Tibial nerve (tissue), 4 donors: ENCODE measurements around the gene SDE2. TPM values are rescaled to one million over a fixed set of nuclear protein-coding genes. Genes with fewer than 3 reads are reported as not detected.
"Not testable (repeated sequence)": the region's sequence is repeated elsewhere in the genome, so short reads cannot be mapped to it uniquely, and the experiment has no call there.

Experiments
- DNase-seq, 2 donors: peaks; one replicate each; pipeline ENCODE4 v3.0.0-alpha.2; 2019; ENCODE audit warnings: low spot score in 2 of 2
- H3K27ac ChIP-seq, 4 donors: fragments of 200-600 bp; sonication (generic) in 3 of 4; one replicate each; pipeline ENCODE4 v1.5.1; 2017 to 2019; ENCODE audit warnings: mild to moderate bottlenecking in 1 of 4
- H3K27me3 ChIP-seq, 2 donors: fragments of 200-600 bp; sonication (generic) in 1 of 2; one replicate each; pipeline versions ENCODE4 v1.5.1 to v1.6.0; 2017 to 2019
- H3K36me3 ChIP-seq, 3 donors: fragments of 200-600 bp; sonication (generic); one replicate each; pipeline ENCODE4 v1.5.1; 2018 to 2019
- H3K4me1 ChIP-seq, 4 donors: fragments of 200-600 bp; sonication (generic) in 3 of 4; one replicate each; pipeline ENCODE4 v1.5.1; 2017 to 2019
- H3K4me3 ChIP-seq, 4 donors: fragments of 200-600 bp; sonication (generic) in 3 of 4; one replicate each; pipeline ENCODE4 v1.5.1; 2017 to 2019; ENCODE audit warnings: mild to moderate bottlenecking in 1 of 4, moderate library complexity in 1 of 4
- H3K9me3 ChIP-seq, 4 donors: fragments of 200-600 bp; sonication (generic) in 3 of 4; one replicate each; pipeline ENCODE4 v1.5.1; 2017 to 2019
- CTCF ChIP-seq, 5 experiments: fragments of 200-600 bp in 3 of 5; fragments of 450-650 bp in 2 of 5; sonication (generic) in 3 of 5; IDR thresholded peaks; one replicate each; pipeline ENCODE4 v1.5.1; 2016 to 2019; ENCODE audit warnings: antibody characterized with exemption in 5 of 5, mild to moderate bottlenecking in 3 of 5, moderate library complexity in 2 of 5
- EP300 ChIP-seq, 2 donors: sonication (generic); formaldehyde crosslinking; IDR thresholded peaks; one replicate each; pipeline ENCODE4 v1.6.1; 2017; ENCODE audit warnings: antibody characterized with exemption in 2 of 2, mild to moderate bottlenecking in 1 of 2
- POLR2A ChIP-seq, 2 donors: fragments of 450-650 bp; IDR thresholded peaks; one replicate each; pipeline ENCODE4 v1.6.1; 2017; ENCODE audit warnings: antibody characterized with exemption in 2 of 2, mild to moderate bottlenecking in 2 of 2, moderate library complexity in 2 of 2
- WGBS, 2 donors: methylation state at CpG; one replicate each; pipeline ENCODE4 v1.1.5; 2018; 5-methylcytosine and 5-hydroxymethylcytosine counted together
- total RNA-seq, 4 donors: library from RNA; depleted of rRNA; stranded (reverse); fragments of >200 nt; gene quantifications; one replicate each; pipeline ENCODE4 v1.1.0, GENCODE V29; 2016

SDE2 gene
- total RNA-seq, 4 donors from 2014 or later = 15.0 to 27.5 (median 23.7) TPM

- no peaks in the 10 kb centered on the region for H3K27me3 ChIP-seq
- peaks cover 0 to 2% (median 0%) of the 10 kb centered on the region in 4 donors for H3K4me1 ChIP-seq
- no peak for DNase-seq
- no peak overlapping the region for H3K4me3 ChIP-seq
- 76 to 81% methylated on average over 5 of the region's 5 CpGs for WGBS, 2 donors
- no peak overlapping the region for H3K27ac ChIP-seq
- no peaks in the 10 kb centered on the region for H3K9me3 ChIP-seq
- H3K36me3 ChIP-seq = peaks cover 0 to 13% (median 0%) of the 10 kb centered on the region in 3 donors
- TF ChIP-seq CTCF (IDR thresholded peaks at IDR 0.05) (no peak), EP300 (IDR thresholded peaks at IDR 0.05) (no peak), POLR2A (IDR thresholded peaks at IDR 0.05) (no peak)
Observed at GRCh38 chr1:225973158-225973557, 26.0 kb downstream of the SDE2 start.

- TF ChIP-seq CTCF (IDR thresholded peaks at IDR 0.05) (no peak), EP300 (IDR thresholded peaks at IDR 0.05) (no peak), POLR2A (IDR thresholded peaks at IDR 0.05) (no peak)
- no peak for DNase-seq
- Histone ChIP-seq H3K4me3 (no peak overlapping the region), H3K27me3 (no peaks in the 10 kb centered on the region), H3K9me3 (no peaks in the 10 kb centered on the region), H3K27ac (no peak overlapping the region), H3K36me3 (peaks cover 0 to 6% (median 0%) of the 10 kb centered on the region in 3 donors), H3K4me1 (peaks cover 0 to 2% (median 0%) of the 10 kb centered on the region in 4 donors)
- WGBS, 2 donors = 95% methylated on average over 15 of the region's 15 CpGs
Observed at GRCh38 chr1:225972344-225973152, 26.6 kb downstream of the SDE2 start.

- not testable (repeated sequence) for H3K4me1 ChIP-seq, H3K27ac ChIP-seq, H3K27me3 ChIP-seq, H3K4me3 ChIP-seq, H3K36me3 ChIP-seq, DNase-seq, H3K9me3 ChIP-seq
- WGBS, 2 donors = 90 to 91% methylated on average over 16 of the region's 16 CpGs
Observed at GRCh38 chr1:225970592-225971157, 28.5 kb downstream of the SDE2 start.

GRCh38 chr1:225969751-225970150, 29.4 kb downstream of the SDE2 start:
- not testable (repeated sequence) for H3K4me1 ChIP-seq, H3K27ac ChIP-seq, H3K36me3 ChIP-seq, H3K27me3 ChIP-seq, H3K9me3 ChIP-seq, DNase-seq, H3K4me3 ChIP-seq
- 95 to 100% methylated on average over 8 to 24 of the region's 28 CpGs for WGBS, 2 donors

- TF ChIP-seq CTCF (IDR thresholded peaks at IDR 0.05) (no peak), POLR2A (IDR thresholded peaks at IDR 0.05) (no peak), EP300 (IDR thresholded peaks at IDR 0.05) (no peak)
- Histone ChIP-seq H3K4me1 (peaks cover 0 to 5% (median 0%) of the 10 kb centered on the region in 4 donors), H3K9me3 (no peaks in the 10 kb centered on the region), H3K4me3 (no peak overlapping the region), H3K36me3 (no peaks in the 10 kb centered on the region), H3K27ac (no peak overlapping the region), H3K27me3 (peaks cover 0 to 12% of the 10 kb centered on the region in 2 donors)
- no peak for DNase-seq
- WGBS, 2 donors = 80% methylated on average over 5 of the region's 5 CpGs
Observed at GRCh38 chr1:225965231-225965630, 33.9 kb downstream of the SDE2 start.

GRCh38 chr1:225963735-225964530, 35.2 kb downstream of the SDE2 start:
- Histone ChIP-seq H3K9me3 (no peaks in the 10 kb centered on the region), H3K27ac (no peak overlapping the region), H3K4me3 (no peak overlapping the region), H3K4me1 (peaks cover 0 to 5% (median 0%) of the 10 kb centered on the region in 4 donors), H3K36me3 (no peaks in the 10 kb centered on the region), H3K27me3 (peaks cover 0 to 12% of the 10 kb centered on the region in 2 donors)
- 92 to 93% methylated on average over 15 of the region's 15 CpGs for WGBS, 2 donors
- TF ChIP-seq POLR2A (IDR thresholded peaks at IDR 0.05) = no peak
- TF ChIP-seq EP300 (IDR thresholded peaks at IDR 0.05) = no peak
- TF ChIP-seq CTCF (IDR thresholded peaks at IDR 0.05) = no peak
- DNase-seq = no peak
